Sigmoid colon (tissue), 7 donors: ENCODE results near the gene STAT5A. TPM values are rescaled to one million over a fixed set of nuclear protein-coding genes. Genes with fewer than 3 reads are reported as not detected.

Experiments used
- DNase-seq: peaks from one replicate; pipeline ENCODE4 v3.0.0-alpha.2; 2019
- H3K27ac ChIP-seq, 4 donors: fragments of 200-600 bp; sonication (generic); one replicate each; pipeline ENCODE4 v1.5.1; 2016 to 2019; ENCODE audit warnings: mild to moderate bottlenecking in 1 of 4
- H3K27me3 ChIP-seq, 3 donors: fragments of 200-600 bp; sonication (generic); one replicate each; pipeline ENCODE4 v1.5.1; 2019; ENCODE audit warnings: mild to moderate bottlenecking in 1 of 3
- H3K36me3 ChIP-seq, 4 donors: fragments of 200-600 bp; sonication (generic); one replicate each; pipeline ENCODE4 v1.5.1; 2016 to 2019
- H3K4me1 ChIP-seq, 4 donors: fragments of 200-600 bp; sonication (generic); one replicate each; pipeline ENCODE4 v1.5.1; 2017 to 2019
- H3K4me3 ChIP-seq, 4 donors: fragments of 200-600 bp; sonication (generic); one replicate each; pipeline ENCODE4 v1.5.1; 2017 to 2019; ENCODE audit warnings: mild to moderate bottlenecking in 2 of 4, moderate library complexity in 1 of 4
- H3K9me3 ChIP-seq, 4 donors: fragments of 200-600 bp in 3 of 4; sonication (generic) in 3 of 4; one replicate each; pipeline versions ENCODE4 v1.5.1 to v1.6.1; 2013 to 2019
- EP300 ChIP-seq, 4 donors: sonication (generic); formaldehyde crosslinking; IDR thresholded peaks; one replicate each; pipeline ENCODE4 v1.6.1; 2017; ENCODE audit warnings: antibody characterized with exemption in 4 of 4
- POLR2A ChIP-seq, 2 donors: fragments of 450-650 bp; IDR thresholded peaks; one replicate each; pipeline ENCODE4 v1.6.1; 2016; ENCODE audit warnings: antibody characterized with exemption in 2 of 2, mild to moderate bottlenecking in 2 of 2, moderate library complexity in 2 of 2
- POLR2AphosphoS5 ChIP-seq, 4 donors: sonication (generic); formaldehyde crosslinking; IDR thresholded peaks; one replicate each; pipeline ENCODE4 v1.6.1; 2017; ENCODE audit warnings: antibody characterized with exemption in 4 of 4
- WGBS, 2 donors: extraction: QIAGEN DNeasy Blood & Tissue Kit; methylation state at CpG; one replicate each; pipeline ENCODE4 v1.1.7; 2013; 5-methylcytosine and 5-hydroxymethylcytosine counted together
- intact Hi-C: fragments of 100-400 bp; cut with DNase I; formaldehyde crosslinking; loops from one replicate; pipeline ENCODE4 v1.15.1; 2023
- polyA plus RNA-seq, 3 donors: library from polyadenylated mRNA; stranded (reverse); fragments of 200-250 nt; gene quantifications; one replicate each; pipeline ENCODE4 v1.2.3, GENCODE V29; 2013
- total RNA-seq, 4 donors: library from RNA; depleted of rRNA; stranded (reverse); fragments of >200 nt; gene quantifications; one replicate each; pipeline ENCODE4 v1.1.0, GENCODE V29; 2016
- TF ChIP-seq, protein P1 (sequence below), 4 experiments: fragments of 450-650 bp in 3 of 4; fragments of 200-600 bp in 1 of 4; IDR thresholded peaks; one replicate each; pipeline ENCODE4 v1.5.1; 2016 to 2019; ENCODE audit warnings: antibody characterized with exemption in 4 of 4, mild to moderate bottlenecking in 3 of 4, moderate library complexity in 2 of 4
- donor health status: healthy with polysubstance abuse.
- donor health status: Bipolar disorder and iron deficiency.
- donor health status: healthy.

The STAT5A gene
- total and polyA plus RNA-seq, 7 donors, result 7.4 to 91.0 (median 57.2) TPM

DNA sequence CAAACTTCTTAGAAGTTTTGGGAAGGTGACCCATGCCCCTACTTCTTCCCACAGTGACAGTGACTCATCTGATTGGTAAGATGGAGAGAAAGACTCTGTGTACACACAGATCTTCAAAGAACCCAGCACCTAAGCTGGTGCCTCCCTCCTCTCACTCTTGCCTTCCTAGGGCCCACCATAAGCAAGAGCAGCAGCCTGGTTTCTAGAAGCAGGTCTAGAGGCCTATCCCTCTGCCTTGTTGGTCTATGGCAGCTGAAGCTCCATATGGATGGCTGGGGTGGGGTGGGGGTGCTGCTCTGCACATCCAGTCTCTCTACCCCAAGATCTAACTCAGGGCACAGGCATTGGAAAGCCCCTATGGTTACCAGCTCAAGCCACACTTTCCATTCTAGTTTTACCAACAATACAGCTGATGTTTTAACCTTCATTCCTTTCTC, 52.4 kb downstream of the STAT5A start:
- TF ChIP-seq POLR2AphosphoS5 (IDR thresholded peaks at IDR 0.05) (no peak), EP300 (IDR thresholded peaks at IDR 0.05) (no peak), POLR2A (IDR thresholded peaks at IDR 0.05) (no peak)
- TF ChIP-seq, protein P1, sequence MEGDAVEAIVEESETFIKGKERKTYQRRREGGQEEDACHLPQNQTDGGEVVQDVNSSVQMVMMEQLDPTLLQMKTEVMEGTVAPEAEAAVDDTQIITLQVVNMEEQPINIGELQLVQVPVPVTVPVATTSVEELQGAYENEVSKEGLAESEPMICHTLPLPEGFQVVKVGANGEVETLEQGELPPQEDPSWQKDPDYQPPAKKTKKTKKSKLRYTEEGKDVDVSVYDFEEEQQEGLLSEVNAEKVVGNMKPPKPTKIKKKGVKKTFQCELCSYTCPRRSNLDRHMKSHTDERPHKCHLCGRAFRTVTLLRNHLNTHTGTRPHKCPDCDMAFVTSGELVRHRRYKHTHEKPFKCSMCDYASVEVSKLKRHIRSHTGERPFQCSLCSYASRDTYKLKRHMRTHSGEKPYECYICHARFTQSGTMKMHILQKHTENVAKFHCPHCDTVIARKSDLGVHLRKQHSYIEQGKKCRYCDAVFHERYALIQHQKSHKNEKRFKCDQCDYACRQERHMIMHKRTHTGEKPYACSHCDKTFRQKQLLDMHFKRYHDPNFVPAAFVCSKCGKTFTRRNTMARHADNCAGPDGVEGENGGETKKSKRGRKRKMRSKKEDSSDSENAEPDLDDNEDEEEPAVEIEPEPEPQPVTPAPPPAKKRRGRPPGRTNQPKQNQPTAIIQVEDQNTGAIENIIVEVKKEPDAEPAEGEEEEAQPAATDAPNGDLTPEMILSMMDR (IDR thresholded peaks at IDR 0.05), result no peak
- Histone ChIP-seq H3K27ac (no peak overlapping the region), H3K9me3 (no peaks in the 10 kb centered on the region), H3K27me3 (no peaks in the 10 kb centered on the region), H3K4me3 (no peak overlapping the region), H3K4me1 (peaks cover 0 to 3% (median 0%) of the 10 kb centered on the region in 4 donors), H3K36me3 (peaks cover 38 to 95% (median 64%) of the 10 kb centered on the region in 4 donors)
- intact Hi-C loops, result no loop called here
- peak; percentile 13 for DNase-seq

DNA sequence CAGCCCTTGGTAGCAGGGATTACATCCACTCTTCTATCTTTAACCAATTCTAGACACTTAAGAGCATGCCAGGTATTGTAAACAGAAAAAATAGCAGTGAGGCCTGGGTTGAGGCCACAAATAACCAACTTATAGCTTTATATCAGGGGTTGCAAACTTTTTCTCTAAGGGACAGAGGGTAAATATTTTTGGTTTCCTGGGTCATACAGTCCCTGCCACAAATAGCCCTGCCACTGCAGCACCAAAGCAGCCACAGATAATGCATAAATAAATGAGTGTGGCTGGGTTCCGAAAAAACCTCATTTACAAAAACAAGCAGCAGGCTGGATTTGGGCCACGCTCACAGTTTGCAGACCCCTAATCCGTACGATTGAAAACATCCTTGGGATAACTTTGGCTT, 53.3 kb downstream of the STAT5A start:
- Histone ChIP-seq H3K9me3 (no peaks in the 10 kb centered on the region), H3K36me3 (peaks cover 32 to 95% (median 64%) of the 10 kb centered on the region in 4 donors), H3K4me1 (peaks cover 0 to 8% (median 2%) of the 10 kb centered on the region in 4 donors), H3K27ac (no peak overlapping the region), H3K4me3 (no peak overlapping the region), H3K27me3 (no peaks in the 10 kb centered on the region)
- no peak for TF ChIP-seq EP300 (IDR thresholded peaks at IDR 0.05)
- no peak for TF ChIP-seq POLR2A (IDR thresholded peaks at IDR 0.05)
- TF ChIP-seq, protein P1 (IDR thresholded peaks at IDR 0.05), result no peak
- no peak for TF ChIP-seq POLR2AphosphoS5 (IDR thresholded peaks at IDR 0.05)
- no peak for DNase-seq
- 90 to 93% methylated on average over 4 of the region's 4 CpGs for WGBS, 2 donors
- intact Hi-C loops, result no loop called here

DNA sequence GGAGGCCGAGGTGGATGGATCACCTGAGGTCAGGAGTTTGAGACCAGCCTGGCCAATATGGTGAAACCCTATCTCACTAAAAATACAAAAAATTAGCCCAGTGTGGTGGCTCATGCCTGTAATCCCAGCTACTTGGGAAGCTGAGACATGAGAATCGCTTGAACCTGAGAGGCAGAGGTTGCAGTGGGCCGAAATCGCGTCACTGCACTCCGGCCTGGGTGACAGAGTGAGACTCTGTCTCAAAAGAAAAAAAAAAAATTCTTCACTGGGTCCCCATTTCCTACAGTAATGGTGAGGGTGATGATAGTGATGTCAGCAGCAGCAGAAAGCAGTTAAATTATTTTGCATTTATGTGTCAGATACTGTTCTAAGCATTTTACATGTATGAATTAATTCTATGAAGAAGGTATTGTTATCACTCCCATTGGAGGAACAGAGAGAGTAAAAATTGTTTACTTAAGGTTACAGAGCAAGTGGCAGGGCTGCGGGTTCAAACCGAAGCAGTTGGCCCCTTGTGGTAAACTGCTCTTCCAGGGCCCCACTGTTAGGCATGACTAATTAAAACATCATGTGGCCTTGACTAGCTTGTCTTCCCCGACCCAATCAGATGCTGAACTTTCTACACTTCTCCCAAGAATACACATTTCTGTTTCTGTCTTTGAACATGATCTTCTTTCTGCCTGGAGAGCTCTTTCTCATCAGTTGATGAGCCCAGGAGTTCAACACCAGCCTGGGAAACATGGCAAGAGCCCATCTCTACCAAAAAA, 54.1 kb downstream of the STAT5A start:
- Histone ChIP-seq H3K9me3 (no peaks in the 10 kb centered on the region), H3K4me3 (no peak overlapping the region), H3K4me1 (peaks cover 0 to 16% (median 11%) of the 10 kb centered on the region in 4 donors), H3K27ac (no peak overlapping the region), H3K27me3 (no peaks in the 10 kb centered on the region), H3K36me3 (peaks cover 25 to 89% (median 56%) of the 10 kb centered on the region in 4 donors)
- intact Hi-C loops, result no loop called here
- no peak for TF ChIP-seq EP300 (IDR thresholded peaks at IDR 0.05)
- no peak for TF ChIP-seq POLR2A (IDR thresholded peaks at IDR 0.05)
- no peak for TF ChIP-seq POLR2AphosphoS5 (IDR thresholded peaks at IDR 0.05)
- TF ChIP-seq, protein P1 (IDR thresholded peaks at IDR 0.05), result no peak
- DNase-seq, result peak; percentile 34
- WGBS, 2 donors, result 83 to 91% methylated on average over 9 of the region's 9 CpGs

DNA sequence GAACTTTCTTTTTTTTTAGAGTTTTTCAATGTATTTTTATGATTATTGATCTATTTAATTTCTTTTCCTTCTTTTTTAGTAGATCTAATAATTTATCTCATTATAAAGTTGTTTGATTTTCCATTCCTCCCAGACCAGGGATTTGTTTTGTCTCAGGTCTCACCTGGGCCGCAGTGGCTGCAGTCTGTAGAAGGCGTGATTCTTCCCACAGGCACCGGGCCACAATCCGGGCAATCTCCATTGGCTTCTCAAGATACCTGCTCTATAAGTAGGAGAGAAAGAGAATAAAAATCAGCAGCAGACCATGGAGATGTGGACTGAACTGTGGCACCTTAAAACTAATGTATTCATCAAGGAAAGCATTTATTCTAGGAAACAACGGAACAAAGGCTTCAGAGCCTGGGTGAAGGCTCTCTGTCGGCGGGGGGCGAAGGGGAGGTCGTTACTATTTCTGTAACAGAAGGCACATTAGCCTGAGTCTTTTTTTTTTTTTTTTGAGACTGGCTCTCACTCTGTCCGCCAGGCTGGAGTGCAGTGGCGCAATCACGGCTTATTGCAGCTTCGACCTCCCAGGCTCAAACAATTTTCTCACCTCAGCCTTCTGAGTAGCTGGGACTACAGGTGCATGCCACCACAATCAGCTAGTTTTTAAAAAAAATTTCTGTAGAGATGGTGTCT, 57.2 kb downstream of the STAT5A start:
- DNase-seq, result no peak
- TF ChIP-seq, protein P1 (IDR thresholded peaks at IDR 0.05), result no peak
- TF ChIP-seq EP300 (IDR thresholded peaks at IDR 0.05), result no peak
- no peak for TF ChIP-seq POLR2AphosphoS5 (IDR thresholded peaks at IDR 0.05)
- Histone ChIP-seq H3K27me3 (no peaks in the 10 kb centered on the region), H3K36me3 (peaks cover 14 to 67% (median 41%) of the 10 kb centered on the region in 4 donors), H3K4me3 (no peak overlapping the region), H3K9me3 (no peaks in the 10 kb centered on the region), H3K4me1 (peaks cover 0 to 47% (median 40%) of the 10 kb centered on the region in 4 donors), H3K27ac (peak overlapping the region in 1 of 4 donors; percentile 72)
- WGBS, 2 donors, result 91 to 94% methylated on average over 13 of the region's 13 CpGs
- intact Hi-C loops, result no loop called here
